GM18861 (cell line): ENCODE data around the gene TPMT.

Experiments
- ATAC-seq: cut with Tn5 transposase; IDR thresholded peaks from one replicate; pipeline ENCODE4 v1.9.1; 2021; ENCODE audit not compliant: unreplicated experiment

The TPMT gene

DNA sequence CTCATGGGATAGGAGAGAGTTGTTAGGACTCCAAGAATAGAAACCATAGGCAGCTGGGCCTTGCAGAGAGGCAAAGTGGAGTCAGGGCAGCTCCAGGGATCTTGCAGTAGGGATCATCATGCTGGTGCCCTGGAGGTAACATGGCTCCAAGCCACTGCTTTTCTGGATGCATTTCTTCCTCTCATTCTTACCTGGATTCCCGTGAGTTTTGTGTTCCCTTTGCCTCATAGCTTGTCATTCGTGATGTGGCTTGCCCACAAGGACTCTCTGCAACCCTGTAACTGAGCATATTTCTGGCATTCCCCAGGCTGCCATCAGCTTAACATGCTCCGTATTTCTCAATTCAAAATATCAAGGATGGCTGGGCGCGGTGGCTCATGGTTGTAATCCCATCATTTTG lies 37.7 kb downstream of the TPMT start:
- ATAC-seq, result no peak

DNA sequence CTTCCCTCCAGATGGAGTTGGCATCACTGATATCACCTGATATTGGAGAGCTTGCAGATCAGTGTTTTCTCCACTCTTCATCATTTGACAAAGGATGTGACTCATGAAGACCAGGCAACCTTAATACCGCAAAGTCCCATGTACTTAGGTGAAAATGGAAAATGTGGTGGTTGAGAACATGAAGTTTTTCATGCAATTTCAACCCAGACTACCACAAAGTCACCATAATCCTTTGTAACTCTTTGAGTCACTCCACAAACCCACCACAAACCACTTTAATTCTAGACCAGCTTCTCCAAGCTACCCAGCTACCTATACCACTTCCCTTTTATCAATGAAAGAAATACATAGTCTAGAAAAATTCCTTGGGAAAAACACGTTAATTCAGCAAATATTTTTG lies 39.5 kb downstream of the TPMT start:
- ATAC-seq, result no peak

DNA sequence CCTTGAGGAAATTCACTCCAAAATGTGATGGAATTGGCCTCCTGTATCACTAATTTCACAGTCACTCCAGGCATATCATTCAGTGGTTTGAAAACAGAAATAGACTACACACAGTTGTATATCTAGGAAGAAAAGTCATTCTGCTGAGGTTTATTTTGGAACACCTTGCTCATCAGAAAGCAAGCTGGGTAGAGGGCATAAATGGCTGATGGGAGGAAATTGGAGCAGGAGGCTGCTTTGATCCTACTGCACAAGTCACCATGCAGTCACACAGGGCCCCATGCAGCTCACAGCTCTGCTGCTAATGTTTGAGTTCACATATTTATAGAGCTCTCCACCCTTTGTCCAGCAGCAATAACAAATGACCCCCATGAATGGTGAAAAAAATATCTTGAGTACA lies 44.7 kb downstream of the TPMT start:
- ATAC-seq, result no peak

DNA sequence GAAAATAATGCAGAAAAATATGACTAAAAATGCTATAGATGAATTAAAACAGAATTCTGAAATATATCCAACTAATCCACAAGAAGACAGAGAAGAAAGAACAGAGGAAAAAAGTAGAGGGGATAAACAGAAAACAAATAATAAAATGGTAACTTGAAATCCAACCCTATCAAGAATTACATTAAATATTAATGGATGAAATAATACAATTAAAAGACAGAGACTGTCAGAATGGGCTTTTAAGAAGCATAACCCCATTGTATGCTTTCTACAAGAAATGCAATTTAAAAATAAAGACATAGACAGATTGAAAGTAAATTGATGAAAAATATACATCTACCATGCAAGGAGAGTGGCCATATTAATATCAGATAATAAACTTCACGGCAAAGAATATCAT lies 47.8 kb downstream of the TPMT start:
- ATAC-seq, result no peak

DNA sequence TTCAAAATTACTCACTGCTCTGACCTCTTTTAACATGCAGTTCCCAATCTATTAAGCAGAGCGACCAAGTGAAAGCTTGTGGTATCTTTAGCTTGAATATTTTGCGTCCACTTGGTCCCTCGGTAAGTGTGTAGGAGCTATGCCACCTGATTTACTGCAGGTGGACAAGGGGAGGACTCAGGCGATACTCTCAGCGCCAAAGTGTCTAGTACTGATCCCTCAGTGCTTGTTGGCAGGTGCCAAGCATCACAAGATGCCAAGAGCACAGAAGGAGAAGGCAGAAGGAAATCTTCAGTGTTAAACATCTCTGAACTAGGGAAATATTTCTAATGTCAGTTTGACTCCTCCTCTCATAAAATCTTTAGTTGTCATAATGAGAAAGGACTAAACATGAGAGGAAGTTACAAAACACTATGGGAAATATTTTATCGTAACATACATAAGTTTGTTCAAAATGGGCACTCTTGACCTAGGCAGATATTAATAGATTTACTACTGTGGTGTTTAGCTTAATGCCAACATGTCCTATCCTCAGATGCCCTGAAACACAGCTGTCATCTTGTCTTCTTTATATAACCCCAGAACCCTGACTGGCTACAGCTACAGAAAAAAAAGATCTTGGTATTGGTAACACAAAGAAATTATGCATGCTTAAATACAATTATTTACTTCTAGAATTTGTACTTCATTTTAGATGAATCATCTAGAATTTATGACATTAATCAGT lies 51.9 kb downstream of the TPMT start:
- ATAC-seq, result no peak

DNA sequence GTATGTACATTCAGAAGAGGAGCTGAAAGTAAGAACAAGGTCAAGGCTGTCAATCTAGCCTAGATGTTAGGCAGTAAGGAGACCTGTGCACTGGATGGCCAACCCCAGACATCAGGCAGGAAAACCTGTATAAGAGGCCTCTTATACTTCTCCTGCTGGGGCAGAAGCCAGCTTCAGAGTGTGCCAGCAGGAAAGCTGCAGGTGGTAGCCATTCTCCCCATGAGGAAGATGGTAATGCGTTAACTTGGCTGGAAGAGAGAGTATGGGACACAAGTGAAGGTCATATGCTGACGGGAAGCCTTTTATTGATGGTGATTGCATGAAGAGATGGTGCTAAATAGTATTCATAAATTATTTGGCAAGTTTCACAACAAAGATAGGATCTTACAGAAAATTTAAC lies 53.0 kb downstream of the TPMT start:
- no peak for ATAC-seq

DNA sequence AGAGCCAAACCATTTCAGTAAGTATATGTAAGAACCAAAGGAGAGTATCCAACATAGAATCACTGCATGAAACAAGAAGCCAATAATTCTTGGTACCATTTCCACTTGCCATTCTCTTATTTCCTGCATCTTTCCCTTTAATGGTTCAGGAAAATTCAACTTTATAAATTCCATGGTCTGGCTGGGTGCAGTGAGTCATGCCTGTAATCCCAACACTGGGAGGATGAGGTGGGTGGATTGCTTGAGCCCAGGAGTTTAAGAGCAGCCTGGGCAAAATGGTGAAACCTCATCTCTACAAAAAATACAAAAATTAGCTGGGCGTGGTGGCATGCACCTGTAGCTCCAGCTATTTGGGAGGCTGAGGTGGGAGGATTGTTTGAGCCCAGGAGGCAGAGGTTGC lies 53.6 kb downstream of the TPMT start:
- ATAC-seq, result no peak

DNA sequence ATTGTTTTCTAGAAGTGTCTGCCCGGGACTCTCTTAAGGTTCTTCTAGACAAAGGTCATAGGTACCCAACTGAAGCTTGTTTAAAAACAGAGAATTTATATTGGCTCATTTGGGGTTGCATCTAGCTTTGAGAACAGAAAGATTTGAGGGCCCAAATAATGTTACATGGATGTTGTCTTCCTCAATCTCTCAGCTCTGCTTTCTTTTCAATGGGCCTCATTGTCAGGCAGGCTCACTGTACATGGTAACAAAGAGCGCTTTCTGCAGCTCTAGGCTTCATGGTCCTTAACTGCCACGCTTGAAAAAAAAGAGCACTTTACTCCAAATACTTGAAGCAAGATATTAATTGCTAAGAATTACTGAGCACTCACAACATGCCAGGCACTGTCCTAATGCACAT lies 54.6 kb downstream of the TPMT start:
- ATAC-seq, result no peak

DNA sequence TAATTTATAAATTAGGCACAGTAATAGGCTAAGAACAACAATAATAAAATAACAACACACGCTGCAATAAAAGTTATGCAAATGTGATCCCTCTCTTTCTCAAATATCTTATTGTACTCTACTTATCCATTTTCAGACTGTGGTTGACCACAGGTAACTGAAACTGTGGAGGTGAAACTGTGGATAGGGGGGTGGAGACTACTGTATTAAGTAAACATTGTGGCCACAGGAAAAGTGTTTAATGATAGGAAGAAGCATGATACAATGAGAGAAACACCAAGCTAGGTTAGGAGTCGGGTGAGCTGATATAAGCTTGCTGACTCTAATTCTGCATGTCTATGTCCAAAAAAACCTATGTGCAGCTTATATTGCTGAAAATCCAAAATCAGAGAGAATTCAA lies 55.4 kb downstream of the TPMT start:
- ATAC-seq, result no peak

DNA sequence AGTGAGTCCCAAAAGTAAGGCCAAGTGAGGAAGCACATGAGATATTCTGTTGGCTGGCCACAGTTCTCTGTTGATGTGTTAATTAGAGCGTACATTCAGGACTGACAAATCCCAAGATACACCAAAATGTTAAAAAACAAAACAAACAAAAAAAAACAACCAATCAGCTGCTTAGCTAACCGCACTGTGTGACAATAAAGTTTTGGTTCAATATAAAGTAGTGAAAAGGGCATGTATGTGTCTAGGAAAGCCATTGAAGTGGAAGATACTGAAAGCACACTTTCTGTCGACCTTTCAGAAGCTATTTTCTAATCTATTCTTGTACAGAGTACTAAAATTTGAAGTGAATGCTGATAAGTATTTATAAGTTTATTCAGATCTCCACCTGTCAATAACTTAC lies 58.5 kb downstream of the TPMT start:
- ATAC-seq, result no peak

DNA sequence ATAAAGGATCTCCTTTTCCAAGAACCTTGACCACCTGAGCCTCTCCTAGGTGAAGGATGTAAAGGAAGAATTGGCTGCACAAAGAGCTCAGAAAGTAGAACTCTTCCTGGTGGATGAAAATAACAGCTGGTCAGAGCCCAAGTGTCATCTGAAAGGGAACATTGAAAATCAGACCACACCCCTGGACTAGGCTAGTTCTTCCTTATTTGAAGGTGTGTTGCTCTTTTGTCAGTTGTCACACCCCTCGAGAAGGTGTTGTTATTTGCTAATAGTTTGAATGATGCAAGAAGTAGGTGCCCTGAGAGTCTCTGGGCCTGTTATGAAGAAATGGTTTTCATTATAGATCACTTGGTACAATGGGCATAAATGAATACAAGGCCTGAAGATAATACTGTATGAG lies 63.5 kb downstream of the TPMT start:
- no peak for ATAC-seq

DNA sequence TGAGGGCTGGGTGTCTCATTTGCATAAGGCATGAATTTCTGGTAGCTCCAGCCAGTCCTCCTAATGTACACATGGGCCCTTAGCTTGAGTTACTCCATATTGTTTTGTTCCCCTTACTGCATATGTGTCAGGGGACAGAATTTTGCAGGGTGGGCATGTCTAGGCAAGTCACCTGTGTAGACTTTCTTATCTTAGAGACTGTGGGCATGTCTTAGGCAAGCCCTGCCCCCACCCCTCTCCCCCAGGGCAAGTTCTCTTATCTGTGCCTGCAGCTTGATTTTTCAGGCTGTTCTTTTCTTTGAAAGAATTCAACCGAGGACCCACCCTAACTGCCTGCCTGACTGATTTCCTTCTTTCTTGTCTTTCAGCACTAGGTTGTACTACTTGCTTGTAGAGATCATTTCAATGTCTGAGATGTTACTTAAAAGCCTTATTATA lies 64.5 kb downstream of the TPMT start:
- ATAC-seq, result no peak

DNA sequence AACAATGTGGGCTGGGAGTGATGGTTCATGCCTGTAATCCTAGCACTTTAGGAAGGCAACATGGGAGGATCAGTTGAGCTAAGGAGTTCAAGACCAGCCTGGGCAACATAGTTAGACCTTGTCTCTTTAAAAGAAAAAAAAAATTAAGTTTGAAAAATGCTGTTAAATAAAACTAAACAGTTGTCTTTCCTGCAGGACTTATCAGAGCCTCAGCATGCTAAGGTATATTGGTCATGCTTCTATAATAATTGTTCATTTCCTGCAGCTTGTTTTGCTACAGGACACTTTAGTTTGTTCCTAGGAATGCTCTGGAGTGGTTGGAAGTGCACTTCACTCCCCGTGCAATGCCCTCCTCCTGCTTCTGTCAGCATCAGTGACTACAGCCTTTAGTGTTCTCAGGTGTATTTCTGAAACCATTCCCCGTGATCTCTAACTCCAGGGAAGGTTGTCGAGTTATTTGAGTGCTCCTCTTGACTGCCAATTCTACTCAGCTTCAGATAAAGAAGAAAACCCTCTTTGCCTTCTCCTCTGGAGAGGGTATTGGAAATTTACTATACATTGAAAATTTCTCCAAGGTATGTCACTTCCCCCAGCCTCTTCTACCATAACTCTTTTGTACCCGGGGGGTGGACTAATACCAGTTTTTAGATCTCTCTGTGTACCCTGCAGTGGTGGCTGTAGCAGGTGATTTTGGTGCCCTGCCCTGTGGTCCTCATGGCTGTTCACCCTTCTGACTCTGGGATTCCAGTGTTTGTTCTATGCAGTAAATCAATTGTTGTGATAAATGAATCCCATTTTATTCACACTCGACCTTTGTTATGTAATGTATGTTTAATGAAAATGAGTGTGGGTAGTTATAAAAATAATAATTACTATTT lies 66.2 kb downstream of the TPMT start:
- ATAC-seq, result no peak

DNA sequence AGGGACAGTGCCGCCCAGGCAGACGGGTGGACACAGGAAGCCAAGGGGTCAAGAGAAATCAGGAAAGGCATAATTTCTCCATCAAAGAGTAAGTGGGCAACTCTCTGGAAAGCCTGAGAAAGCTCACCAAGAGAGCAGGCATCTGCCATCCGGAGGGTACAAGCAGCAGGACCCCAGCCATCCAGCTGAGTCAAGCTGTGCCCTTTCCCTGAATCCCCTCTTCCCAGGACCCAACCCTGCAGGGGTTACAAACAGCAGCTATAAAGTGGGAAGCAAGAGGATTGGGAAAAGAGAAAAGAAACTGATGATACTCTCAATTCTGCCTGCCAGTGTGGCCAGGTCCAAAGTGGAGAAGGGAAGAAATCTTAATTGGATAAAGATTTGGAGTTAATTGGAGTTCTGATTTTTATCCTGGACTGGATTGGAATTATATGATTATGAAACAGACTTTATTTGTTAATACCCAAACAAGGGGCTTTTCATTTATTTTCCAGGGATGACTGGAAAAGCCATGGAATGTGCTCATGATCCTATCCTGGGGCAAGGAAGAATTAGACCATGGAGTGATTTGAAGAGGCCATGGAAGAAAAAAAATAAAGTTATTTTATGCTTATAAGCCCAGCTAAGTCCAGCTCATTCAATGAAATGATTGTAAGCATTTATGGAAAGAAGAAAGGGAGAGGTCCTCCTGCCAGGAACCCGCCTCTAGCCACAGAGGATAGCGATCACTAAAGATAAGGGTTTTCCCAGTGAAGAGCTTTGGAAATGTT lies 67.3 kb downstream of the TPMT start:
- ATAC-seq, result no peak

DNA sequence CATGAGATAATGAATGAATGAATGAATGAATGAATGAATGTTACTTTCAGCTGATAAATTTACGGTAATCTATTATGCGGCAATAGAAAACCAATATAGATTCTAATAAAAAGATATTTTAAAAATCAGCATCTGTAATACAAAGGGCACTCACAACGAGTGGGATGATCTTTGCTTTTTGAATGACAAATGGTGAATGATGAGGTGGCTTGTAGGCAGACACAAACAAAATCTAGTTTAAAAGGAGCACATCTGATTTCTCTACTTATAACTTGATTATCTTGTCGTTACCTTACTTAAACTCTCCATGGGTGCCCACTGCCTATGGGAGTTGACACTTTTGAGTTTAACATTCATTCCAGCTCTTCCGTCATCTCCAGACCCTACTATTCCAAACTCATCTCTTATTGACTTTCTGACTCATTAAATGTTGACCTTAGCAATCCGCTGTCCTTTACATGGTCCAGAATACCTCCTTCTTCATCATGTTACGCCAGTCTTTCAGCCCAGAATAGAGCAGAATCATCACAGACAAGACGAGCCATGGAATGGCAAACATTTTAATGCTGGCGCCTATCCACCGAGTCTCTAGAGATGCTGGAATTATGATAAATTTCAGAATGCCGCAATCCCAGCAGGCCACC lies 73.7 kb downstream of the TPMT start:
- ATAC-seq, result no peak

DNA sequence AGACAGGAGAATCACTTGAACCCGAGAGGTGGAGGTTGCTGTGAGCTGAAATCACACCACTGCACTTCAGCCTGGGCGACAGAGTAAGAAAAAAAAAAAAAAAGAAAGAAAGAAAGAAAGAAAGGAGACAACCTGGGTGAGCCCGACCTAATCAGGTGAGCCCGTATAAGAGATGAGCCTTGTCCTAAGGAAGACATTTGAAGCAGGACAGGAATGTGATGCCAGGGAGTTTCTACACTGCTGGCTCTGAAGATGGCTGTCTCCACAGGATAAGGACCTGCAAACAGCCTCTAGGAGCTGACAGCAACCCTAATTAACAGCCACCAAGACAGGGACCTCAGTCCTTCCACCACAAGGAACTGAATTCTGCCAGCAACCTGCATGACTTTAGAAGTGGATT lies 74.3 kb downstream of the TPMT start:
- ATAC-seq, result no peak

DNA sequence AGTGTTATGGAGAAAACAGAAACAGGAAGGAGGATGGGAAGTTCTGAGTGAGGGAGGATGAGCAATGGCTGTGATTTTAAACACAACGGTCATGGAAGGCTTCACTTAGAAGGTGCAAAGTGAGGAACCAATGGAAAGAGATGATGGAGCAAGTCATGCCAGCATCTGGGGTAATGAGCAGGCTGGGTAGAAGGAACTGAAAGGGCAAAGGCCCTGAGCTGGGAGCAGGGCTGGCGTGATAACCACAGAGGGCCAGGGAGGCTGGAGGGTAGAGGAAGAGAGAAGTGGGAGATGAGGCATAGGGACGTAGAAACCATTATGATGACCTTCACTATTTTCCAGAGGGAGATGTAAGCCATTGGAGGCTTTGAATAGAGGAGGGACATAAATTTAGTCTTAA lies 76.0 kb downstream of the TPMT start:
- no peak for ATAC-seq
